CD14-positive monocyte (primary cell): ENCODE results near the gene BMX. TPM values are rescaled to one million over a fixed set of nuclear protein-coding genes. Genes with fewer than 3 reads are reported as not detected.

Experiments used
- DNase-seq, 3 donors: peaks; one replicate each; pipeline ENCODE4 v3.0.0-alpha.2; 2011 to 2022
- H2AFZ ChIP-seq: 2 replicates; pipeline ENCODE4 v1.6.0; 2012; ENCODE audit warnings: mild to moderate bottlenecking, low read depth, low read length, inconsistent platforms; ENCODE audit not compliant: insufficient read depth, poor library complexity, severe bottlenecking
- H3K27ac ChIP-seq, 2 donors: 1 replicate in 1 of 2; 2 replicates in 1 of 2; pipeline ENCODE4 v1.5.1; 2012 to 2013; ENCODE audit warnings: low read length in 2 of 2, control low read depth in 1 of 2, inconsistent platforms in 1 of 2, low read depth in 1 of 2, mild to moderate bottlenecking in 1 of 2
- H3K27me3 ChIP-seq, 2 donors: one replicate each; pipeline versions ENCODE4 v1.6.0 to v1.6.1; 2011 to 2013; ENCODE audit warnings: low read length in 2 of 2; ENCODE audit not compliant: control insufficient read depth in 2 of 2, insufficient read depth in 2 of 2
- H3K36me3 ChIP-seq, 2 donors: replicated peaks in 1 of 2; 1 replicate in 1 of 2; 2 replicates in 1 of 2; pipeline versions ENCODE4 v1.5.1 to v1.6.1; 2012 to 2013; ENCODE audit warnings: low read length in 2 of 2, control low read depth in 1 of 2, inconsistent platforms in 1 of 2, mild to moderate bottlenecking in 1 of 2; ENCODE audit not compliant: insufficient read depth in 2 of 2, control insufficient read depth in 1 of 2
- H3K4me1 ChIP-seq, 2 donors: 1 replicate in 1 of 2; 2 replicates in 1 of 2; pipeline versions ENCODE4 v1.5.1 to v1.6.1; 2012 to 2013; ENCODE audit warnings: low read length in 2 of 2, control low read depth in 1 of 2, inconsistent platforms in 1 of 2, mild to moderate bottlenecking in 1 of 2, moderate library complexity in 1 of 2; ENCODE audit not compliant: insufficient read depth in 2 of 2, control insufficient read depth in 1 of 2
- H3K4me2 ChIP-seq: replicated peaks from 2 replicates; pipeline ENCODE3; 2012; ENCODE audit warnings: low read length, moderate library complexity, mild to moderate bottlenecking; ENCODE audit not compliant: poor library complexity, severe bottlenecking; ENCODE audit errors: extremely low read depth
- H3K4me3 ChIP-seq, 3 experiments: fragments of 200-600 bp in 1 of 3; sonication (generic) in 1 of 3; replicated peaks in 1 of 3; 1 replicate in 2 of 3; 2 replicates in 1 of 3; pipeline ENCODE4 v1.5.1; 2011 to 2013; ENCODE audit warnings: low read length in 3 of 3, mild to moderate bottlenecking in 3 of 3, control low read depth in 2 of 3, low read depth in 2 of 3, inconsistent platforms in 1 of 3, moderate library complexity in 1 of 3
- H3K79me2 ChIP-seq: 2 replicates; pipeline ENCODE4 v1.6.0; 2012; ENCODE audit warnings: mild to moderate bottlenecking, control low read depth, inconsistent platforms, low read length, moderate library complexity; ENCODE audit not compliant: insufficient read depth
- H3K9ac ChIP-seq: 2 replicates; pipeline ENCODE4 v1.6.0; 2017; ENCODE audit warnings: low read length, mild to moderate bottlenecking; ENCODE audit not compliant: insufficient read depth, poor library complexity, severe bottlenecking
- H3K9me3 ChIP-seq, 2 donors: replicated peaks in 1 of 2; 1 replicate in 1 of 2; 2 replicates in 1 of 2; pipeline versions ENCODE4 v1.5.1 to v1.6.1; 2012 to 2013; ENCODE audit warnings: low read length in 2 of 2, control low read depth in 1 of 2; ENCODE audit not compliant: control insufficient read depth in 1 of 2, insufficient read depth in 1 of 2
- H4K20me1 ChIP-seq: 2 replicates; pipeline ENCODE4 v1.6.0; 2012; ENCODE audit warnings: mild to moderate bottlenecking, low read length, control low read depth, moderate library complexity; ENCODE audit not compliant: insufficient read depth
- H3K27ac Mint-ChIP-seq, 7 donors: one replicate each; pipeline ENCODE4 v1.8.0; 2020; ENCODE audit warnings: mild to moderate bottlenecking in 7 of 7, mixed read lengths in 7 of 7, moderate library complexity in 6 of 7, inconsistent platforms in 2 of 7
- H3K27me3 Mint-ChIP-seq, 3 donors: one replicate each; pipeline ENCODE4 v1.8.0; 2021 to 2022; ENCODE audit warnings: low read depth in 3 of 3, mild to moderate bottlenecking in 3 of 3, mixed read lengths in 3 of 3, moderate library complexity in 3 of 3, inconsistent platforms in 1 of 3
- H3K36me3 Mint-ChIP-seq, 2 donors: one replicate each; pipeline ENCODE4 v1.8.0; 2020; ENCODE audit warnings: mixed read lengths in 2 of 2, inconsistent platforms in 1 of 2, mild to moderate bottlenecking in 1 of 2
- H3K4me1 Mint-ChIP-seq: one replicate; pipeline ENCODE4 v1.8.0; 2020; ENCODE audit warnings: mild to moderate bottlenecking, mixed read lengths
- H3K4me3 Mint-ChIP-seq, 2 donors: one replicate each; pipeline ENCODE4 v1.8.0; 2020; ENCODE audit warnings: mild to moderate bottlenecking in 2 of 2, mixed read lengths in 2 of 2, moderate library complexity in 1 of 2
- H3K9me3 Mint-ChIP-seq, 7 donors: one replicate each; pipeline ENCODE4 v1.8.0; 2020 to 2022; ENCODE audit warnings: mixed read lengths in 7 of 7, mild to moderate bottlenecking in 6 of 7, moderate library complexity in 6 of 7, inconsistent platforms in 2 of 7
- CTCF ChIP-seq: fragments of 200-600 bp; IDR thresholded peaks from one replicate; pipeline ENCODE4 v1.8.0; 2022; ENCODE audit warnings: antibody characterized with exemption, mild to moderate bottlenecking
- WGBS: methylation state at CpG from one replicate; pipeline ENCODE4 v1.1.5; 2013; ENCODE audit warnings: missing lambda C conversion rate; ENCODE audit not compliant: insufficient coverage; 5-methylcytosine and 5-hydroxymethylcytosine counted together
- intact Hi-C, 2 donors: fragments of 100-400 bp; cut with micrococcal nuclease; formaldehyde crosslinking; loops; one replicate each; pipeline versions ENCODE4 v1.15.0 to v1.15.1; 2023
- polyA plus RNA-seq, 3 donors: library from polyadenylated mRNA; depleted of rRNA in 1 of 3; unstranded in 2 of 3; stranded (reverse) in 1 of 3; fragments of 300-500 nt in 2 of 3; fragments of >200 nt in 1 of 3; fragmentation: Illumina TruSeq in 2 of 3; gene quantifications; 1 replicate in 2 of 3; 2 replicates in 1 of 3; pipeline ENCODE4 v1.2.3, GENCODE V29; 2012 to 2021

Gene BMX
- polyA plus RNA-seq, 3 donors, result 0.15 to 0.26 (median 0.22) TPM

- H3K27me3 ChIP-seq, result peaks cover 0 to 60% of the 10 kb centered on the region in 2 donors
- H3K4me1 Mint-ChIP-seq, result no peaks in the 10 kb centered on the region
- H3K9ac ChIP-seq, result no peak overlapping the region
- WGBS, result no CpG with 5 or more reads among the region's 8 CpGs
- H3K4me1 ChIP-seq, result no peaks in the 10 kb centered on the region
- no peak overlapping the region for H3K27ac Mint-ChIP-seq
- H3K36me3 ChIP-seq, result no peaks in the 10 kb centered on the region
- no peak overlapping the region for H3K27ac ChIP-seq
- no peaks in the 10 kb centered on the region for H3K79me2 ChIP-seq
- H3K4me2 ChIP-seq, result no peak overlapping the region
- peaks cover 0 to 30% (median 0%) of the 10 kb centered on the region in 3 donors for H3K27me3 Mint-ChIP-seq
- no peak overlapping the region for H3K4me3 ChIP-seq
- intact Hi-C loops, result no loop called here
- DNase-seq, result no peak
- no peak for TF ChIP-seq CTCF
- no peaks in the 10 kb centered on the region for H3K36me3 Mint-ChIP-seq
- no peak overlapping the region for H2AFZ ChIP-seq
- H4K20me1 ChIP-seq, result no peaks in the 10 kb centered on the region
- H3K9me3 ChIP-seq, result no peaks in the 10 kb centered on the region
- peaks cover 0 to 3% (median 0%) of the 10 kb centered on the region in 7 donors for H3K9me3 Mint-ChIP-seq
- no peak overlapping the region for H3K4me3 Mint-ChIP-seq
Observed at GRCh38 chrX:15525664-15526416, 25.2 kb downstream of the BMX start.

GRCh38 chrX:15529165-15529564, 28.6 kb downstream of the BMX start:
- H3K36me3 ChIP-seq, result no peaks in the 10 kb centered on the region
- no peak for TF ChIP-seq CTCF
- no peak overlapping the region for H3K27ac Mint-ChIP-seq

More at GRCh38 chrX:15529165-15529564, 28.6 kb downstream of the BMX start:
- Histone ChIP-seq H3K4me3 (no peak overlapping the region), H3K4me2 (no peak overlapping the region), H3K9ac (no peak overlapping the region), H2AFZ (no peak overlapping the region), H3K4me1 (no peaks in the 10 kb centered on the region), H3K27me3 (peaks cover 0 to 60% of the 10 kb centered on the region in 2 donors), H3K27ac (no peak overlapping the region), H3K9me3 (no peaks in the 10 kb centered on the region), H3K79me2 (no peaks in the 10 kb centered on the region), H4K20me1 (no peaks in the 10 kb centered on the region)
- DNase-seq, result no peak
- H3K4me1 Mint-ChIP-seq, result no peaks in the 10 kb centered on the region
- H3K36me3 Mint-ChIP-seq, result no peaks in the 10 kb centered on the region
- no peak overlapping the region for H3K4me3 Mint-ChIP-seq
- peaks cover 0 to 28% (median 3%) of the 10 kb centered on the region in 3 donors for H3K27me3 Mint-ChIP-seq
- intact Hi-C loops, result no loop called here
- no peaks in the 10 kb centered on the region for H3K9me3 Mint-ChIP-seq
